H1 (cell line): ENCODE results near the gene CACNA1G. TPM values are rescaled to one million over a fixed set of nuclear protein-coding genes. Genes with fewer than 3 reads are reported as not detected.

Source experiments
- SAP30 ChIP-seq: fragments of 300-600 bp; sonication (generic); IDR thresholded peaks from 2 replicates; pipeline ENCODE4 v1.7.1; 2012; ENCODE audit warnings: low read length, moderate library complexity, mild to moderate bottlenecking, inconsistent platforms; ENCODE audit not compliant: insufficient read depth, insufficient replicate concordance
- polyA plus RNA-seq, 7 experiments: library from polyadenylated mRNA; depleted of rRNA in 3 of 7; stranded (reverse) in 5 of 7; unstranded in 2 of 7; fragments of >200 nt in 5 of 7; fragments of 200-250 nt in 2 of 7; gene quantifications; 1 replicate in 5 of 7; 2 replicates in 1 of 7; 4 replicates in 1 of 7; pipeline versions ENCODE4 v1.2.1 to v1.2.3, GENCODE V29; 2011 to 2013; ENCODE audit warnings: missing spikeins in 2 of 7, mixed read lengths in 2 of 7
- total RNA-seq: library from RNA; stranded (reverse); fragmentation: NEBNext Ultra II Directional; extraction: Animal tissue kit (Norgen Biotek cat#: 25700); gene quantifications from 2 replicates; pipeline ENCODE4 v1.2.1, GENCODE V29; 2021

The CACNA1G gene
- total and polyA plus RNA-seq, 2 of the 8 experiments (the other 6 are each of a cell fraction or from before 2014, with no cell fraction given) = 2.9 to 4.9 TPM

GRCh38 chr17:50589095-50589705, 28.7 kb downstream of the CACNA1G start (continued):
- TF ChIP-seq SAP30 = no peak
